OCI-M2 (cell line): ENCODE measurements around the gene GCNT4.

Experiments used
- DNase-seq: peaks from one replicate; lab custom pipeline; 2025; ENCODE audit not compliant: unreplicated experiment; lab: John Stamatoyannopoulos, UW

GCNT4 gene

GRCh38 chr5:75051217-75051751 lies 1.1 kb downstream of the GCNT4 start:
- DNase-seq = no peak

GRCh38 chr5:75050415-75050814 lies 1.9 kb downstream of the GCNT4 start:
- no peak for DNase-seq

- DNase-seq = no peak
These were observed 2.7 kb downstream of the GCNT4 start for GRCh38 chr5:75049456-75050351.

- no peak for DNase-seq
These were observed 3.9 kb downstream of the GCNT4 start for GRCh38 chr5:75048457-75048953.

GRCh38 chr5:75047356-75047755 lies 5.0 kb downstream of the GCNT4 start:
- no peak for DNase-seq

- no peak for DNase-seq
These were observed 5.8 kb downstream of the GCNT4 start for GRCh38 chr5:75046366-75047142.

GRCh38 chr5:75045071-75045470 lies 7.3 kb downstream of the GCNT4 start:
- DNase-seq = no peak

- DNase-seq = no peak
These were observed 8.0 kb downstream of the GCNT4 start for GRCh38 chr5:75044406-75044805.

- DNase-seq = no peak
These were observed 8.6 kb downstream of the GCNT4 start for GRCh38 chr5:75043633-75044264.

- no peak for DNase-seq
These were observed 9.8 kb downstream of the GCNT4 start for GRCh38 chr5:75042522-75042921.

- no peak for DNase-seq
These were observed 11.4 kb downstream of the GCNT4 start for GRCh38 chr5:75040973-75041372.

GRCh38 chr5:75037106-75037505 lies 15.3 kb downstream of the GCNT4 start:
- no peak for DNase-seq

GRCh38 chr5:75034137-75034739 lies 18.1 kb downstream of the GCNT4 start:
- no peak for DNase-seq

- DNase-seq = no peak
These were observed 21.0 kb downstream of the GCNT4 start for GRCh38 chr5:75031366-75031765.

GRCh38 chr5:75028090-75028489 lies 24.3 kb downstream of the GCNT4 start:
- DNase-seq = no peak

GRCh38 chr5:75023368-75024159 lies 28.8 kb downstream of the GCNT4 start:
- DNase-seq = no peak

GRCh38 chr5:75021800-75022199 lies 30.6 kb downstream of the GCNT4 start:
- no peak for DNase-seq

- no peak for DNase-seq
These were observed 31.1 kb downstream of the GCNT4 start for GRCh38 chr5:75021219-75021618.

GRCh38 chr5:75020016-75020656 lies 32.2 kb downstream of the GCNT4 start:
- DNase-seq = no peak
